Left forelimb (tissue), 1 donor: ENCODE results near the gene ZNF469.

Experiments used
- DNase-seq: peaks from one replicate; pipeline ENCODE4 v3.0.0-alpha.2; 2018; ENCODE audit warnings: low spot score

The ZNF469 gene

GRCh38 chr16:88376835-88377726 is 5.7 kb upstream of the ZNF469 start:
- no peak for DNase-seq

DNA sequence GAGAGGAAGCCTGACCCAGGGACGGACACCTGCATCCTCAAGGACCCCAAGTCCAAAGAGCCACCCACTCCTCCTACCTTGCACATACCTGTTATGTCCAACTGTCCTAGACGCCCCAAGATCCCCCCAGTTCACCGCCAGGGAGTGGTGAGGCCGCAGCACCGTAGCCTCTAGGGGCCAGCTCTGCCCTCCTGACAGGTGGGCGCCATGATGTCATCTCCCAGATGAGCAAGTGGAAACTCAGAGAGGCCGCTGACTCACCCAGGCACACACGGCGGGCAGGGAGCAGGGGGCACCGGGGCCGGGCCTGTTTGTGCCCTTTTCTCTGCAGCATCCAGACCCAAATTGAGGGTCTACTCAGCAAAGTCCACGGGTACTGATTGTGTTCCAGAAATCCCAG is 4.8 kb upstream of the ZNF469 start:
- no peak for DNase-seq

DNA sequence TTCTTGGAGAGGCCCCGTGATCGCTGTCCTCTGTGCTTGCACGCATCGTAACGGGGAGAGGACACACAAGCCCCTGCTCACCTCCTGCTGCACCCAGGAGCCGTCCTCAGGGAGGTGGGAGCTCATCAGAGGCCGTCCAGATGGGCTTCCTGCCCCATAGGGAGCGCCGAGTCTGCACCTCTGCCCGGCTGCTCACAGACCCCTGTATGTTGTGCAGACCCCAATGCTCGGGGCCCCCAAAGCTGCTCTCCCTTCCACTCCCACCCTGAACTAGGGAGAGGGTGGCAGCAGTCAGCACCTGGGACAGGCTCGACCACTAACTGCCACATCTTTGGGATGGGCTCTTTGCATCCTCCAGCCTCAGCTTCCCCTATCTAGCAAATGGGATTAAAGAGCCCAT is 4.4 kb upstream of the ZNF469 start:
- no peak for DNase-seq

DNA sequence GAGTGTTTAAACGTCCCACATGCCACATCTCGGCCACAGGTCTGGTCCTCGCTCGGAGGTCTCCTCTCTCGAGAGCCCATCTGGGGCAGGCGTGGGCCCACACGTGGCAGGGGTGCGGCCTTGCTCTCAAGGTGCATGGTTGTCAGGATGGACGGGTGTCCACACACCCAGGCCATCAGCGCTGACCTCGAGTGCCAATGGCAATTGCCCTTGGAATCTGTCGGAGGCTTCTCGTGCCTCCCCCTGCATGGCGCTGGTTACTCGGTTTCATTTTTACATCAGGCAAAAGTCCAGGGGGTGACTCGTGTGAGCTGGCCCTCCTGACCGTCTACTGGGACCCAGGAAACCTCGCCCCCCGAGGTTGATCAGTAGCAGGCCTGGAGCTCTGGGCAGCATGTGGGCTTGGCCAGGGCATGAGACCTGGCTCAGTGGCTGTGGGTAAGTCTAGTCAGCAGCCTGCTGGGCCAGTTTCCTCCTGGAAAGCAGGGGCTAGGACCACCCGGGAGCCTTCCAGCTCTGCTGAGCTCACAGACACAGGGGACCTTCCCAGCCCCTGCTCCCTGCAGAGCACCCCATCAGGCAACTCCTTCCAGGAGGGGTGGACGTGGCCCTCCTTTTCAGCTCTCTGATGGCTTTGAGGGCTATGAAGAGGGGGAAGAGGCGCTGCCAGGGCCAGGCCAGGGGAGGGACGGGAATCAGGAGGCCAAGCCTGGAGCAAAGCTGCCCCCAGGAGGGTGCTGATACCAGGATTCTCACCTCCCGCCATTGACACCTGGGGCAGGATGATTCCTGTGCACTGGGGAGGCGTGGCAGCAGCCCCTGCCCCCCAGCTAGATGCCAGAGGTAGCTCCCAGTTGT is 3.7 kb upstream of the ZNF469 start:
- no peak for DNase-seq

DNA sequence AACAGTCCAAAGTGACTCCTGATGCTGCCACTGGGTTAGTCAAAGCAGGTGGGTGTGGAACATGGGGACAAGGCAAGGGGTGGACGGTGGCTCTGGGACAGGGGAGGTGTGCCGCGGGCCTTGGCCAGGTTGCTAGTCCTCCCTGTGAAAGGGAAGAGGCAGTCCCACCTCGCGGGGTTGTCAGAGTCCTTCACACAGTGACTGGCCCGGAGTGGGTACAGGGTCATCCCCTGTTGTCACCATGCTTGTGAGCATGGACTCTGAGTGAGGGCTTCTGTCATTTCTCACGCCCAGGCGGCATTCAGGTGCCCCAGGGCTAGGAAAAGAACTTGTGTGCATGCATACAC is 3.1 kb upstream of the ZNF469 start:
- DNase-seq: no peak

GRCh38 chr16:88380099-88380498 is 2.7 kb upstream of the ZNF469 start:
- DNase-seq: no peak

DNA sequence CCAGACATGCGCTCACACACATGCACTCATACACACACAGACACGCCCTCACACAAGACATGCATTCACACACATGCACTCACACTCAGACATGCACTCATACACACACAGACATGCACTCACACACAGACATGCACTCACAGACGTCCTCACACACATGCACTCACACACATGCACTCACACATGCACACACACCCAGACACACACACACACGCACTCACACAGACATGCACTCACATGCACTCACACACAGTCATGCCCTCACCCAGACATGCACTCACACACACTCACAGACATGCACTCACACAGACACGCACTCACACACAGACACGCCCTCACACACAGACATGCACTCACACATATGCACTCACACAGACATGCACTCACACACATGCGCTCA is 2.1 kb upstream of the ZNF469 start:
- DNase-seq: no peak

- DNase-seq: no peak
These were observed 823 bp upstream of the ZNF469 start for GRCh38 chr16:88381820-88382451.

DNA sequence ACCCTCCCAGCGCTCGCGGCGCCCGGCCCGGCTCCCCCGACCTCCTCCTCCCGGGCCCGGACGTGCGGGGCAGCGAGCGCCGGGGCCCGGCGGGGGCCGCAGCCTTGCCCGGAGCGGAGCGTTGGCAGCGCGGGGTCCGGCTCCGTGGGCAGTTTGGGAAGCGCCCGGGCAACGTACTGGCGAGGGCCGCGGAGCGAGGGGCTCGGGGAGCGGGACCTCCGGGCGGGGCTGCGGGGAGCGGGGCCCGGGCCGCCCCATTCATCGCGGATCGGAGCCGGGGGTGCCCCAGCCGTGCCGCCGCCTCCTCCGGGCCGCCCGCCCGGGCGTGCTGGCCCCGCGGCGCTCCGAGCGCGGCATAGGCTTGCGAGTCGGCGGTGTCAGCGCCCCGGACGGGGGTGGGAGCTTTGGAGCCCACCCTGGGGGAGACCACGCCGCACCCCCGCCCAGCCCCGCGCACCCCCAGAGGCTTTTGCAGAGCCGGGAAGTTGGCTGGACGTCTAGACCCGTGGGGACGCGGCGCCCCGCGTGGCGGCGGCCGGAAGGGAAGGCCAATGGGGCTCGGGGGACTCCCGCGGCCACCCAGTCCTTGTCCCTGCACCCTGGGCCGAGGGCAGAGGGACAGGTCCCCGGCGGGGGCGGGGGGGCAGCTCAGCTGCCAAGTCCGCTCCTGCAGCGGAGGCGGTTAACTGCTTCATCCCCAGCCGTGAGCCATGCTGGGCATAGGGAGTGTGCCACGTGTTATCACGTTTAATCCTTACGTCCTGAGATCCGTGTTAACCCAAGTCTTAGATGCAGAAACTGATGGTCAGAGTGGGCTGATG is 852 bp downstream of the ZNF469 start:
- DNase-seq: no peak

DNA sequence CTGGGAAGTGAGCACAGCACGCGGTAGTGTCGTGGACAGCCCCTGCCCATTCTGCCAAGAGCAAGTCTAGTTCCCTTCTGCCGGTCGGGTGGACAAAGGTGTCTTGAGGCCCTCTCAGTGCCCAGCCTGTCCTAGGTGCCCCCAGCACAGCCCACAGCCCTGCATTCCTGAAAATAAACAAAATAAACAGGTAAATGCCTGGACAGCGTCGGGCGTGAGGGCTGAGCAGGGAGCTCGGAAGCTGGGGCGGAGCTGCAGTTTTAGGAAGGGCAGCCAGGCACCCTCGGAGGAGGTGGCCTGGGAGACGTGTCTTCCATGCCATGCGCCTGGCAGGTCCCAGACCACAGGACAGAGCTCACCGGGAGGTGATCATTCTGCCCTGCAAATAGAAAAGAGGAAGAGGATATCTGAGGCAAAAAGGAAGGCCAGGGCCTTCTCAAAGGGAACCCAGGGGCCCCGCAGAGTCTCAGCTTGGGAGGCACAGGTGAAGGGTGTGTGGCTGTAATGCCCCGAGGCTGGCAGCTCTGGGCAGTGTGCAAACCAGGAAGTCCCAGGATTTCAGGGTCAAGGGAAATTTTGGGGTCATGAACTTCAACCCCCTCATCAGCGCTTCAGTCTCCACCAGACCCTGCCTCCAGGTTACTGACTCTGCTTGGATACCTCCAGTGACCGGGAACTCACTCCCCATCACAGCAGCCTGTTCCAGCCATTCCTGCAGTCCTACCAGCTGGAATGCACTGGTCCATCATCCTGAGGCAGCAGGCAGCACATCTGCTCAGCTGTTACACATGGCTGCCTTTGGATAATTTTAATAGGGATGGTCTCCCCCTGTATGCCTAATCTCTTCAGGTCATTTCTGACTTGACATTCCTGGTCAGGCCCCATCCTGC is 1.7 kb downstream of the ZNF469 start:
- DNase-seq: no peak

GRCh38 chr16:88385112-88385594 is 2.4 kb downstream of the ZNF469 start:
- DNase-seq: no peak

- no peak for DNase-seq
These were observed 3.4 kb downstream of the ZNF469 start for GRCh38 chr16:88385831-88386815.

- DNase-seq: no peak
These were observed 4.5 kb downstream of the ZNF469 start for GRCh38 chr16:88387180-88387765.

DNA sequence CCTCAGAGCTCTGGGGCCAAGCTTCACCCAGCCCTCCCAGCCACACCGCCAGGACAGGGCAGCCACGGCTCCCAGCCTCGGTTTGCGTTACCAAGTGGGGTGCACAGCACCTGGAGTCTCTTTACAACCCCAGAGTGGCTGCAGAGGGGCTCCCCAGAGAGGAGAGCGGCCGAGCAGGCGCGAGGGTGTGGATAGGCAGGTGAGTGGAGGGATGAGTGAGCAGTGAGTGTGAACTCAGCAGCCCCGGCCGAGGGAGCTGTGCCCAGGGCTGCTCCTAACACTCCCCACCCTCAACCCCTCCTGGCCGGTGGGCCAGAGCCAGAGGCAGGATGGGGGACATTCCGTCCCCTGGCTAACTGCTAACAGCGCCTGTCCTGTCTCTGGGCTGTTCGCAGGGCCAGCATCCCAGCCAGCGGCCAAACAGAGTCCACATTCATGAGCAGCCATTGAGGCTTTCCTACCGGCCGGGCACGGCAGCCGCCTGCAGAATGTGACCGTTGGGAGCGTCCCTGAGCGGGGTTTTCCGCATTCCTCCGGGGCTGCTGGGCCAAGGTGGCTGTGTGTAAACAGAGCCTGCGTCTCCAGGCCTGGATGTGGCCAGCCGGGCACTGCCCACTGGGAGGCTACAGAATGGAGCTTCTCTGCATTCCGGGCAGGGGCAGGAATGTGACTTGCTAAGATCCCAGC is 5.3 kb downstream of the ZNF469 start:
- DNase-seq: no peak

DNA sequence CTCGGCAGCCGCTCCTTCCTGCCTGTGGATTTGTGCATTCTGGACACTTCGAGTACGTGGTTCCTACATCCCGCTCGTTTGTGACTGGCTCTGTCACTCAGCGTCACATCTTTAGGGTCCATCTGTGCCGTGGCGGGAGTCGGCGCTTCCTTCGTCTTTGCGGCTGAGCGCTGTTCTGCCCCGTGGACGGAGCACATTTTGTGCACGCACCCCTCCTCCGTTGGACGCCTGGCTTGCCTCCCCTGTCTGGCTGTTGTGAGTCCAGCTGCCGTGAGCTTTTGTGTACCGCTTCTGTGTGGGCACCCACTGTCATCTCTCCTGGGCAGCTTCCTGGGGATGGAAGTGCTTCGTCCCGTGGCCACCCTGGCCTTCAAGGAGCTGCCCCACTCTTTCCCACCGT is 6.4 kb downstream of the ZNF469 start:
- no peak for DNase-seq

GRCh38 chr16:88389621-88390160 is 6.9 kb downstream of the ZNF469 start:
- DNase-seq: no peak

DNA sequence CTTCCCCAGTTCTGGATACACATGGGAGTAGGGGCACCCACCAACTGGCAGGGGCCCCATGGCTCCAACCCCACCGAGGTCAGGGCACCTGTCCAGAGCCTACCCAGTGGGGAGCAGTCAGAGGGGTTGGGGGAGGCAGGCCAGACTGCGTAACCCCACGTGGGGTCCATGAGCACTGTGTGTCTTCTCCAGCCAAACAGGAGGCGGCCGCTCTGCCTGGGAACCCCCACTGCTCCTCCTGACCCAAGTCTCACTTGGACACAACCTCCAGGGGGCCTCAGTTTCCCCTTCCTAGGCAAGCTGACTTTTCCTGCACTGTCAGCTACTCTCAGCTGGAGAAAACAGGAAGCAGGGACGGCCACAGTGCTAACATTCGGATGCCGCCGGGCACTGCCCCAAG is 7.5 kb downstream of the ZNF469 start:
- no peak for DNase-seq

DNA sequence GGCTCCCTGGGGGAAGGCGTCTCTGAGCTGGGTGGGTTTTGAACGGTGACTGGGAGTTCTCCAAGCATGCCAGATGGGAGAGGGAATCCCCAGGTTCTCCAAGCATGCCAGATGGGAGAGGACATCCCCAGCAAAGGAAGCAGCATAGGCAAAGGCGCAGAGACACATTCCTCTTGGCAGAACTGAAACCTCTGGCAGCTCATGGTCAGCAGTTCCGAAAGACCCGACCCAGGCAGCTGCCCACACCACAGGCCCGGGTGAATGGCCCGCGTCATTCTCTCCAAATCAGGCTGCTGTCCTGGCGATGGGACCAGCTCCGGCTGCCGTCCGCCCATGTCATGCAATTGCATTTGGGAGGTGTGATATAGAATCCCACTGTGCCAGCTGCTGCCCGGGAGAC is 8.0 kb downstream of the ZNF469 start:
- no peak for DNase-seq
